AG04450 (cell line): ENCODE data around the gene ACTL6B. TPM values are rescaled to one million over a fixed set of nuclear protein-coding genes. Genes with fewer than 3 reads are reported as not detected.
A peak's percentile ranks its signal among the peaks of the same experiment; 100 is the strongest.
"Not testable (repeated sequence)": the region's sequence is repeated elsewhere in the genome, so short reads cannot be mapped to it uniquely, and the experiment has no call there.

Experiments used
- CTCF ChIA-PET: fragments of 300-600, 350-600 bp; formaldehyde crosslinking; extraction: SDS; loops from one replicate; lab custom pipeline; 2022; ENCODE audit warnings: antibody characterized with exemption, inconsistent platforms; lab: Charles Lee
- POLR2A ChIA-PET: fragments of 350-600 bp; formaldehyde crosslinking; extraction: SDS; loops from one replicate; lab custom pipeline; 2021; ENCODE audit warnings: antibody characterized with exemption, inconsistent platforms; lab: Yijun Ruan, JAX
- DNase-seq: peaks from one replicate; pipeline ENCODE4 v3.0.0-alpha.2; 2011; ENCODE audit warnings: low read depth, low spot score
- H3K27ac ChIP-seq: one replicate; pipeline ENCODE4 v1.5.1; 2012; ENCODE audit warnings: low read depth, low read length, control low read depth
- H3K27me3 ChIP-seq: one replicate; pipeline ENCODE4 v1.6.0; 2012; ENCODE audit warnings: low read length; ENCODE audit not compliant: control insufficient read depth, insufficient read depth
- H3K4me3 ChIP-seq: 2 replicates; pipeline ENCODE4 v1.5.1; 2011; ENCODE audit warnings: mild to moderate bottlenecking, low read depth, low read length, control low read depth
- H3K9me3 ChIP-seq: 2 replicates; pipeline ENCODE4 v1.5.1; 2012; ENCODE audit warnings: low read length; ENCODE audit not compliant: control insufficient read depth, insufficient read depth
- CTCF ChIP-seq: IDR thresholded peaks from 2 replicates; pipeline ENCODE4 v1.5.1; 2011; ENCODE audit warnings: low read depth, low read length, control low read depth, inconsistent platforms
- polyA minus RNA-seq: library from RNA; depleted of rRNA, polyadenylated mRNA; stranded (reverse); fragments of >200 nt; gene quantifications from 2 replicates; pipeline ENCODE4 v1.2.3, GENCODE V29; 2011; rRNA and poly(A)+ RNA removed
- polyA plus RNA-seq: library from polyadenylated mRNA; depleted of rRNA; stranded (reverse); fragments of >200 nt; gene quantifications from 2 replicates; pipeline ENCODE4 v1.2.3, GENCODE V29; 2011; rRNA removed

The ACTL6B gene
- polyA plus RNA-seq = not detected in 2 replicates
- not detected in 2 replicates for polyA minus RNA-seq

GRCh38 chr7:100655908-100656674 is at the start of gene ACTL6B:
Gene ACTL6B (minus strand): TSS chr7:100656448. CDS start chr7:100656354, 94 bp downstream.
- no peak for TF ChIP-seq CTCF
- peaks cover 23% of the 10 kb centered on the region for H3K27me3 ChIP-seq
- POLR2A ChIA-PET = no interaction called here
- DNase-seq = no peak
- peaks cover 11% of the 10 kb centered on the region; the same call in 1 of the 2 replicates for H3K9me3 ChIP-seq
- H3K4me3 ChIP-seq = no peak within 1 kb of the TSS
- H3K27ac ChIP-seq = no peak within 1 kb of the TSS
- CTCF ChIA-PET = interaction anchor here (0.8 kb wide), 1 partner anchor 35 kb away, joined by 3 read pairs; no protein-coding TSS in a partner anchor

- Histone ChIP-seq H3K27ac (peak overlapping the region; percentile 82), H3K4me3 (peak overlapping the region; percentile 77), H3K9me3 (no peaks in the 10 kb centered on the region; the same call in 1 of the 2 replicates), H3K27me3 (peaks cover 7% of the 10 kb centered on the region)
- ChIA-PET POLR2A (interaction anchor here (0.6 to 2.3 kb wide), 22 partner anchors 11 to 389 kb away, joined by 3 to 19 read pairs (median 6); partner anchors contain the start of genes EPHB4, FBXO24, GIGYF1 and LRCH4), CTCF (interaction anchor here (0.5 to 6.1 kb wide), 41 partner anchors 8 to 1546 kb away, joined by 3 to 165 read pairs (median 5); partner anchors contain the start of genes EPHB4, FBXO24, LRCH4 and MOSPD3)
- DNase-seq = no peak
- peak; percentile 90 for TF ChIP-seq CTCF
These were observed 49.1 kb upstream of the ACTL6B start for GRCh38 chr7:100705320-100705752.

GRCh38 chr7:100701089-100701488 is 44.8 kb upstream of the ACTL6B start:
- not testable (repeated sequence) for DNase-seq, H3K4me3 ChIP-seq, H3K9me3 ChIP-seq, H3K27ac ChIP-seq, H3K27me3 ChIP-seq
- CTCF ChIA-PET = interaction anchor here (3.2 to 6.1 kb wide), 2 partner anchors 10 to 151 kb away, joined by 9 to 165 read pairs; partner anchors contain the start of gene SLC12A9
- POLR2A ChIA-PET = interaction anchor here (0.6 kb wide), 1 partner anchor 91 kb away, joined by 4 read pairs; no protein-coding TSS in a partner anchor

GRCh38 chr7:100699018-100699417 is 42.8 kb upstream of the ACTL6B start:
- POLR2A ChIA-PET = no interaction called here
- DNase-seq = no peak
- no peak overlapping the region for H3K27ac ChIP-seq
- 0 out of 2 replicates have a peak, but pooled peaks cover 4% of the 10 kb centered on the region for H3K9me3 ChIP-seq
- TF ChIP-seq CTCF = no peak
- H3K4me3 ChIP-seq = no peak overlapping the region
- CTCF ChIA-PET = interaction anchor here (1.3 kb wide), 1 partner anchor 139 kb away, joined by 3 read pairs; no protein-coding TSS in a partner anchor
- H3K27me3 ChIP-seq = peaks cover 11% of the 10 kb centered on the region

- POLR2A ChIA-PET = no interaction called here
- 0 out of 2 replicates have a peak, but pooled peaks cover 4% of the 10 kb centered on the region for H3K9me3 ChIP-seq
- no peak for DNase-seq
- H3K4me3 ChIP-seq = no peak overlapping the region
- no peak for TF ChIP-seq CTCF
- H3K27ac ChIP-seq = no peak overlapping the region
- CTCF ChIA-PET = interaction anchor here (1.3 to 2.8 kb wide), 2 partner anchors 10 to 155 kb away, joined by 4 to 13 read pairs; partner anchors contain the start of gene POP7
- H3K27me3 ChIP-seq = peaks cover 10% of the 10 kb centered on the region
These were observed 39.9 kb upstream of the ACTL6B start for GRCh38 chr7:100696123-100696521.
